HG02981 (cell line): ENCODE results near the gene CRIM1.

ENCODE experiments used
- ATAC-seq: cut with Tn5 transposase; IDR thresholded peaks from one replicate; pipeline ENCODE4 v1.9.1; 2021; ENCODE audit warnings: mild to moderate bottlenecking, moderate library complexity; ENCODE audit not compliant: unreplicated experiment

Gene CRIM1

DNA sequence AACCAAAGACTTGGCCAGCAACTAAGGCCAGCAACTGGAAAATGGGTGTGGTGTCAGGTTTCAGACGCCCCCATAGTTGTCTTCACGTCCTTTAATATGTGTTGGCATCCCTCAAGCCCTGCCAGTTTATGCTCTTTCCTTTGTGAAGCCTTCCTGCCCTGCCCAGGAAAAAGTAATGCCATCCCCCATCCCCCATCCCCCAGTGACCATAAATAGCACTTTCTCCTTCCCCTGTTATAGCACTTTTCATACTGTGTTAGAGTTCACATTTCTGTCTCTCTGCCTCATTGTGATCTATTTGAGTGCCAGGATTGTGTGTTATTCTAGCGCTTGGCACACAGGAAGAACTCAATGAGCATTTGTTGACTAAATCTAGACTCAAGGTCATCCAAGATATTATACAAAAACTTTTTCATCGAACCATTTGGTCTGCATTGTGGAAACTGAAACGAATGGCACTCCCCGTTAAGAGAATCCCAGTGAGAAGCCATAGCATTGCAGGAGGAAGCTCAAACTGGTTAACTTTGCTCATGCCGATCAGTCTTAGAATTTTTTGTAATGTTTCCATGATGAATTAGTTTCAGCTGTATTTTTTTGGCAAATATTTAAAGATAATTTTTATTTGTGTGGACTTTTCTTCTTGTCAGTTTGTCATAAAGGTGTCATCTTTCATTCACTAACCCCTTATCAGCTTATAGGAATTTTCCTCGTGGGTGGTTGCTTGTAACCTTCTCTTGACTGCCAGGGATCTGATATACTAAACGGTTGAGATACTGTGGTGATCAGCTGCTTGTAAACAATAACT is 15.7 kb downstream of the CRIM1 start:
- no peak for ATAC-seq

DNA sequence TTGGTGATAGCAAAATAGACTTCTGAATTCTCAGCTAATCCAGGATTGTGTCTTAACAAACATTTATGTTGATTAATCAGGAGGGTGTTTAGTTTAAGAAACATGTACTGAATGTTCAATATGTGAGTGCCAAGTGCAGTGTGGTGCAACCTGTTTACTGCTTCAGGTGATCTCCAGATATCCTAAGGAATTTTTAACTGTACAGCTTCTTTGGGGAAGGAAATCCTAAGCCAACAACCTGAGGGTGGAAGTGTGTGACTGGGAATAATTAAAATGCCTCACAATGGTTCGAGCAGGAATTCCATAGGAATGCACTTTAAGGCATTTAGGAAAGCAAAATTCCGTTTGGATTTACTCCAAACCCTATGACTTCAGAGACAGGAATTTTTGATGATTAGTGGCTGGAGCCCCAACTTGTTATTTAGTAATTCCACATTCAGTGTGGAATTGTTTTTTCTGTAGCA is 16.4 kb downstream of the CRIM1 start:
- ATAC-seq: no peak

GRCh38 chr2:36373149-36373926 is 17.8 kb downstream of the CRIM1 start:
- ATAC-seq: no peak

DNA sequence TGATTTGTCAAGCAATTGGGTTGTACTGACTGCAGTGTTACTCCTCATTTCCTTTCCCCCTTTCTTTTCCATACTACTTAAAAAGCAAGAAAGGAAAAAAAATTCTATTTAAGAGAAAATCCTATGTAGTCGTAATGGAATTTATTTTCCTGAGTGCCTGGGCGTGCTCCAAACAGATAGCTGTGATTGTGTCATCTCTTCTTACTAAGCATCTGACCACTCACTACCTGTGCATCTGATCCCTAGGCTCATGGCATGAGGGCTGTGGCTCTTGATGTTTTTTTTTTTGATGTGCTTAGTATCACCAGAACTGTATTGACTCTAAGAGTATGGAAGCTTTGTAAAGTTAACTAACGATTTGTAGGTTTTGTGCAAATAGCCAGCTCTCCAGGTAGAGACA is 19.0 kb downstream of the CRIM1 start:
- no peak for ATAC-seq

GRCh38 chr2:36376319-36376765 is 20.8 kb downstream of the CRIM1 start:
- ATAC-seq: no peak

DNA sequence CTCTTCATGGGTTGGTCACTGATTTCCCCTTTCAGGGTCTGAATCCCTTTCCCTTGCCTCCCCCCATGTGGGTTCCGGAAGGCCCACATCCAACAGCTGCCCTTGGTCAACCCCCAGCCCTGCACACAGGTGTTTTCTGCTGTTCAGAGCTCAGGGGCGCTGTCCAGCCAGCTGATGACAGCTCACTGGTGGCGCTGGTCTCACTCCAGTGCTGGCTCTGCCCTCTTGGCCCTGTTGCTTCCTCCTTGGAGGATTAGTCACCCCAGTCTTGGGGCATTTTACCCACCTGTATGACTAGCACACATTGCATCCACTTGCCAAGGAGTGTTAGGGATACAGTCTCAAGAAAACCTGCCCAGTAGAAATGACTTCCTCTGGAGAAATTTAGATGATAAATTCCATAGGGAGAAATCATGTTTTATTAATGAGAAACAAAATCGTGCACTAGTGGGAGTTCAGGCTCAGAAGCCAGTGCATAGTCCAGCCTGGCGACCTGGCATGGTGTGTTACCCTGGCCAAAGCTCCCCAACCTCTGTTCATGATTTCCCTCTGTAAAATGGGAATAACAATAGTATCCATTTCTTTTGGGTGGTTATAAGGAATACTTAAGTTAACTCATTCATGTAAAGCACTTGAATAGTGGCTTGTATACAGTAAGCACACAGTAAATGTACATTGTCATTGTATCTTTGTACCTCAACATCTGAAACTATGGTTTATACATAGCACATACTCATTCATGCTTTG is 21.6 kb downstream of the CRIM1 start:
- no peak for ATAC-seq

GRCh38 chr2:36379710-36380448 is 24.3 kb downstream of the CRIM1 start:
- no peak for ATAC-seq

DNA sequence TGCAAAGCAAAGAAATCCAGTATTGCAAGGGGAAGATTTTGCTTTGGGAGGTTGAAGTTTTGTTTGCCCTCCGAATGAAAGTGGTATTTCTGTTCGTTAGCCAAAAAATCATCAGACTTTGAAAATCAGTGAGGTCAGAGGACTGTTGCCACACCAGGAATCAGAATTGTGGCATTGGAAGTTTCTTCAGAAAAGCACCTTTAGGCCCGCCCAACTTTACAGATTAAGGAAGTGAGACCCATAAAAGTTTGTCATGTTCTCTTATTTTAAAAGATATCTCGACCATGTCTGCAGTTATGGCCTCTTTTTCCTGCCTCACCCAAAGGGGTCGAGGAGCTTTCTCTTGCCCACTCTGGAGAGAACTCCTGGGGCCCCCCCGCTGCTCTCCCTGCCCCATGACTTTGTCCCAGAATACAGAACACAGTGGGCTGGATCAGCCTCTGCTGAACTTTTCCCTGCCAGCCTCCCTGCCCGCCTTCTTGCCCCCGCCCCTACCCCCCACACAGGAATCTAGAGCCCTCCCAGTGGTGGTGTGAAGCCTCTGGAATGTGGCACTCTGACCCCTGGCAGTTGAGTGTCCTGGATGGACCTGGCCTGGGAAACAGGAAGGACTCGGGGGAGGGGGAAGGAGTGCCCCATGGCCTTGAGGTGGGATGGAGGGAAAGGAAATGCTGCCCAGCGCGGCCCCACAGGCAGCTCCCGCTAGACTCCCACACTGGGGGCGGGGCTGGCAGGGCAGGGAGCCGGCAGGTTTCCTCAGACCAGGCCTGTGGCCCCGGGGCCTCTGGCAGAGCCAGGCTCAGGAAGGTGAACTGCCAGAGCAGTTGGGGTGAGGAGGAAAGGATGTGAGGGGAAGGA is 25.3 kb downstream of the CRIM1 start:
- ATAC-seq: no peak

- no peak for ATAC-seq
Measured at GRCh38 chr2:36381993-36382392, 26.4 kb downstream of the CRIM1 start.

- no peak for ATAC-seq
Measured at GRCh38 chr2:36382472-36382871, 26.9 kb downstream of the CRIM1 start.

DNA sequence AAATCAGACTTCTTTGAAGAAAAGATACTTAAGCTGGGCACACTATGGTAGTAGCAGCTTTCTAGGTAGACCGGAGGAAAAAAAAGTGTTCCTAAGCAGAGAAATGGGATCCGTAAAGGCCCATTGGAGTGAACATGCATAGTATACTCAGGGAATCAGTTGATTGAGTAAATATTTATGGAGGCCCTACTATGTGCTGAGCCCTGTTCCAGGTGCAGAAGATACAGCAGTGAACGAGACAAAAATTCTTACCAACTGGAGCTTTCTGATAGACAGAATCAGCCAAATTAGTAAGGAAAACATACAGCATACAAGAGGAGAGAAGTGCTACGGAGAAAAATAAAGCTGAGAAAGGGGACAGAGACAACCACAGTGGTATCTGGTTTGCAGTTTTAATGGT is 28.1 kb downstream of the CRIM1 start:
- ATAC-seq: no peak

- ATAC-seq: no peak
Measured at GRCh38 chr2:36384454-36384853, 28.9 kb downstream of the CRIM1 start.

- ATAC-seq: no peak
Measured at GRCh38 chr2:36385603-36386002, 30.0 kb downstream of the CRIM1 start.

GRCh38 chr2:36387258-36387916 is 31.8 kb downstream of the CRIM1 start:
- ATAC-seq: peak; percentile 74

GRCh38 chr2:36388472-36388871 is 32.9 kb downstream of the CRIM1 start:
- no peak for ATAC-seq

DNA sequence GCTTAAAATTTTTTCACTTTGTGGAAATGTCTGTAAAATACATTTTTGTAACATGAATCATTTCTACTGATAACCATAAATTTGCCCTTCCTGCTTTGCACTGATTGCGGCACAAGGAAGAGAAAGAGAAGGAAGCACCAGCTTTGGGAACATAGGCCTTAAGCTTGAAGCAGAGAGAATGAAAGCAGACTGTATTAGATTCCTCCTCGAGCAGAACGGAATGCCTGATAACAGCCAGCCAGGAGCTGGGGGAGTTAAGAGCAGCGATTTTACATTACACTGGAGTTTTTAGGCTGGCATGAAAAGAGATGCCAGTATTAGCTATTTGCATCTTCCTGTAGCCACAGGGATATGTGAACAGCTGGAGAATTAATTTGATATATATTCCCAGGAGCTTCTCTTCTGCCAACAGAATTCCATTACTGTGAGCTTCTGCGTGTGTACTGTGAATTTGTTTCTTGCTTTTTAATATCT is 33.5 kb downstream of the CRIM1 start:
- ATAC-seq: no peak

DNA sequence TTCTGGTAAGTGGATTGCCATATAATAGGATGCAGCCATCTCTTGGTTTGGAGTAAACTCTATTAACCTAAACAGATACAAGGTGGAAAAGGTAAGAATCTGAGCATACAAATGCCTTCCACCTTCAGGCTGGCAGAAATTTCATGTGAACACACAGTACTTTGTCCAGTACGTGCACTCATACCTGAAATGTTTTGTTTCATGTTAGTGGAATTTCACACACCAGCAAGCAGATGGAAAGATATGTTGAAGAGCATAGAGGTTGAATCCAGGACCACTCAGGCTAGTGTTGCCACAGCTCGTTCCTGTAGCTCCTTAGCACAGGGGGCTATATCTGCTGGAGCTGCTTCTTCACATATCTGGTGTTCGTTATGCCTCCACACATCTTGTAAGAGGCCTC is 34.0 kb downstream of the CRIM1 start:
- no peak for ATAC-seq

GRCh38 chr2:36392571-36393255 is 37.1 kb downstream of the CRIM1 start:
- ATAC-seq: no peak
